ENCODE data around the gene CHMP5.

Gene CHMP5

DNA sequence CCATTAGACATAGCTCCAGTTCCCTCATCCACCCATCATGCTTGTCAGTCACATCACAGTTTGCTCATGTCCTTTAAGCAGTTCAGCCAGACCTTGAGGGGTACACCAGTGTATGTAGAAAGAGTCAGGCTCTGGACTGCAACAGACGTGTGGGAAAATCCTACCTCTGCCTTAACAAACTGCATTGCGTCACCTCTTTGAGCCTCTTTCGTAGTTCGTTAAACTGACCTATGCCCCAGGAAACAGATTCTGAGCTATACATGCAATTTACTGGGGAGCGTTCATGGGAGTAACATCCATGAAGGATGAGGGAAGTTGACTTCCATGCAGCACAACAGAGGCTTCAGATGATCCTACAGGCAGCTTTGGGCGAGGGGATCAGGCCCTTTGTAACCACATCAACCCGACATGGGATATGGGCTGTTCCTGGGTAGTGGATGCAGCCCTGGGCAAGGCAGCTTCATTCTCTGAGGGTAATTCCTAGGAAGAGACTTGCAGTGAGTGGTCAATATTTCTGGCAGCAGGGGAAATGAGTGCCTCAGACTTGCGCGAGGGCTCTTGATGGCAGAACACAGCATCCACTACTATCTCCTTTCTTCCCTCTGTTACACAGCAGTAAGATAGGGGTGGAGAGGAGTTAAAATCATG lies 20.6 kb upstream of the CHMP5 start:
- no peak for DNase-seq

DNA sequence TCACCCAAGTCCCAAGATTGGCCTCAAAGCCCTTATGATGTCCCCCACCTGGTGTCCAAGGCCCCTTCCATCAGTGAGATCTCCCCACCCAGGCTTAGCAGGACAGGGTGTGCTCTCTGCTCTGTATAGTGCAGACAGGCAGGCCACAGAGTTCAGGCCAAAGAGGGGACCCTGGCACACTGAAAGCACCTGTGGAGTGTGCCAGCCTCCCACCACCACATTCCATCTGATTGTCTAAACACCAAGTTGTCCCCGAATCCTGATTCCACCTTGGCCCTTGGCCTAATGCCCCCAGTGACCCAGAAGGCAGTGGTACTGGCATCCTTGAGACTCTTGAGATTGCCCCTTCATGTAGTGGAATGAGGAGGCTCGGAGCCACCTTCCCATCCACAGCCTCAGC lies 19.5 kb upstream of the CHMP5 start:
- DNase-seq, result no peak

DNA sequence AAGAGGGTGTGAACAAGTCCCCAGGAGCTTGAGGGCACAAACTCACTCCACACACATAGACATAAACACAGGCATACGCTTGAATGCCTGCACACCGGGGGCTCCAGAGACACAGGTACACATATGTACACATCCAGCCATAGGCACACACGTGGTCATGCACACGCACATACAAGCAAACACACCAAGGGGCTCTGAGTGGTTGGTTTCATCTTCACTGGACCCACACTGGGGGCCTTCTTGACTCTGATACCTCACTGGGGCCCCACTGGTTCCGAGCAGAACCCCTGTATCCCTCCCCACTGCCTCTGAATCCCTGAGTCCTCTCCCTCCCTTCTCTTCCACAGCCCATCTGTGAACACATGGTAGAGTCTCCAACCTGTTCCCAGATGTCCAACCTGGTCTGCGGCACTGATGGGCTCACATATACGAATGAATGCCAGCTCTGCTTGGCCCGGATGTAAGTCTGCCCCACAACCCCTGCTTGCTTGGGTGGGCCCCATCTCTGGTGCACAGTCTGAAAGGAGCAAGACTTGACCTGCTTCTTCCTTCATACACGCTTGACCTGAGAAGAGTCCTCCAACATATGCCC lies 18.5 kb upstream of the CHMP5 start:
- no peak for DNase-seq

DNA sequence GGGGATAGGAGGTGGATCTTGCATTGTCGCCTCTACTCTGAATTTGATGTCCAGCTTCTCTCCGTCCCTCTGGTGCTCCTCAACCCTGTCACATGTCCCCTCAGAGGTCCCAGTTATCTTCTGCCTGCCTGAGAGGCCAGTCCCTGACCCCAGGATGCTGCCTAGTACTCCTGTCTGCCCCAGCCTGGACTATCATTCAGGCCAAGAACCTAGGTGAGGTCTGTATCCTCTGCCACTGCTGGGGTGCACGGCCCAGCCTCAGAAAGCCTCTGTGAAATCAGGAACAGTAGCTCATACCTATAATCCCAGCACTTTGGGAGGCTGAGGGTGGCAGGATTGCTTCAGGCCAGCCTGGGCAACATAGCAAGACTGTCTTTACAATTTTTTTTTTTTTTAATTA lies 16.2 kb upstream of the CHMP5 start:
- DNase-seq, result no peak

DNA sequence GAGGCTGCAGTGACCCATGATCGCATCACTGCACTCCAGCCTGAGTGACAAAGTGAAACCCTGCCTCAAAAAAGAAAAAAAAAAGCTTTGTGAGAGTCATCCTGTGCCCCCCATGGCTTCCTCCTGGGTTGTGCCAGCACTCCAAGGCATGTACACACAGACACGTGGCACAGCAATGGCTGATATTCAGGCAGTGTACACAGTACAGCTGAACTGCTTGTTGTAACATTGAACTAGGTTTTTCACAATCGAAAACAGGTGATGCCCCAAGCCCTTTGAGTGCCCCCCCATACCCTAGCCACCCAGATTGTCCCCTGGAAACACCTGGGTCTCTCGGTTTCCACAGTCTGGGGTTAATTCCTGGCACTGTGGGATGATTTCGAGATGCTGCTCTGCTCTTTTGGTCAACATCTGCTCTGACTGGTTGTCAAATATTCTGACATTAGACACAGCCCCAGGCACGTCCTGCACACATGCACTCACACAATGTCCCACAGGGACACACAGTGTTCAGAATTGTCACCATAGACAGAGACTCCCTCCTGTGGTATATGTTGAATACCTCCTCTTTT lies 15.7 kb upstream of the CHMP5 start:
- DNase-seq, result no peak

DNA sequence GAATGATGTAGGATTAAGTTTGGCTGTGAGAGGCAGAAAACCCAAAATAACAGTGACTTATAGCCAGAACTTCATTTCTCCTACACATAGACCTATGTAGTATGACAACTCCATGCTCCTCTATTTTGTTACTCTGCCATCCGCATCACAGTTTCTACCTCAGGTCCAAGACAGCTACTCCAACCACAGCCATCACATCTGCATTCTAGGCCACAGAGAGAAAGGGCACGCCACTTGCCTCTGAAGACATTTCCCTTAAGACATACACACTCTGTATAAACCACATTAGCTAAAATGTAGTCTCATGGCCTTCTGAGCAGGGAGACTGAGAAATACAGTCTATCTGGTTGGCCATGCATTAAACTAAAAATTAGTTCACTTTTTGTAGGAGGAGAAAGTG lies 14.9 kb upstream of the CHMP5 start:
- no peak for DNase-seq

DNA sequence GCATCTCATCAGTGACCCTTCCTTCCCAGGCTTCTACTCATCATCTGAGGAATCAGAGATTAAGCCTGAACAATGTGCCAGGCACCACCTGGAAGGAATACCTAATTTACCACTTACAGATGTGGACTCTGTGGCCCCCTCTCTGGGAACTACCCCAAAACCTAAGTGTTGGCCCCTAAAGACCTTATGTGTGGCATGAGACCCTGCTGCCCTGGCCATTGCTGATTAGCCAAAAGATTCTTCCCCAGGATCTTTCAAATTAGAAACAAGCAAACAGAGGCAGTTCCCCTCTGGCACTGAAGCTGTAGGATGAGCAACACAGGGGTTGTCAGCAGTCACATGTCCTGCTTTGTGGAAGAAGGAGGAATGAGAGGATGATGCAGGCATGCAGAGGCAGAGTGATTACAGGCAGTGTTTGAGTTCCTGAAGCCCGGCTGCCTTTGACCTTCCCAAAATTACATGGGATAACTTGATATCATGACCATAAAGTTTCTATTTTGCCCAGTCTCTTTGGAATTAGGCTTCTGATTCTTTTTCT lies 14.3 kb upstream of the CHMP5 start:
- DNase-seq, result no peak

DNA sequence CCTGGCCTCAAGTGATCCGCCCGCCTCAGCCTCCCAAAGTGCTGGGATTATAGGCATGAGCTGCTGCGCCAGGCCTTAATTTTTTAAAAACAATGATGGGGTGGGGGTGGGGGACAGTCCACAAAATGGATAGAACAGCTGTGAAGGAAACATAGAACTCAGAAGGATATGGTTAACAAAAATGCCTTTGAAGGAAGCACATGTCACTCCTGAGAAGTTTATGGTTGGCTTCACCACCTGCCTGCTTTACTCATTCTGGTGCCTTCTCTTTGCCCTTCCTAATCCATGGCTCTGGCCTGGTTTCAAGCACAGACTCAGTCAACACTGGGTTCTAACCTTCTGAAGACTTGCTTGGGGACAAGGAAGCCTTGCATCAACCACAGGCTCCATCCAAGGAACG lies 10.6 kb upstream of the CHMP5 start:
- DNase-seq, result no peak

DNA sequence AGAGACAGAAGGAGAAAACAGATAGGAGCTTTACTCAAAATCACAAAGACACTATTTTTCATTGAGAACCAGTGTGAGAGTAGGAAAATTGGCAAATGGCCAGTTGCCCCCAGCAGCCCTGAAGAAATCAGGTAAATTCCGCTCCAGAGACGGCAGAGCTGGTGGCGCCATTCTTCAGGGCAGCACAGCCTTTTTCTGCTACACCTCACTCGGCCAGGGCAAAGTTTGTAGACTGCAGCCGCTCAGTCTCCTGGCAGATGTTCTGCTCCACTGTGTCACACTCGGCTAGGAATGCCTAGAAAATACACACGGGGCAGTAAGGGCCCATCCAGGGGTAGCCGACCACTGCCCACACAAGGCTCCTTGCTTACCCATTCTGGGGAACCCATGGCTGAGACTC lies 9.8 kb upstream of the CHMP5 start:
- no peak for DNase-seq

DNA sequence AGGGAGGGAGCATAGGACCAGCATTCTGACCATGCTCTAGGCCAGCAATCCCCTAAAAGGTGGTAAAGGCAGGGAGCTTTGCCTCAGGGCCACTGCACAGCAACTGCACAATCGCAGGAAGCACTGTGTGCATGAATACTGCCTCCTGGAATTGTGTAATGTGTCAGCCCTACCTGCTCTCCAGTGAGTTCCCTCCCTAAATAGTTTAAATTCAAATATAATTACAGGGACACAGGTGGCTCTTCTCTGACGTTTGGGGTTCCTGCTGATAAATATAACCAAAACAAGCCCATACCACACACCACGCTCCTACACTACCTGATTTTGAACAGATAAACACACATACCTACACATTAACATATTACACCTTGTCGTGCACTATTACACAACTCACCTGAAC lies 9.4 kb upstream of the CHMP5 start:
- DNase-seq, result no peak

DNA sequence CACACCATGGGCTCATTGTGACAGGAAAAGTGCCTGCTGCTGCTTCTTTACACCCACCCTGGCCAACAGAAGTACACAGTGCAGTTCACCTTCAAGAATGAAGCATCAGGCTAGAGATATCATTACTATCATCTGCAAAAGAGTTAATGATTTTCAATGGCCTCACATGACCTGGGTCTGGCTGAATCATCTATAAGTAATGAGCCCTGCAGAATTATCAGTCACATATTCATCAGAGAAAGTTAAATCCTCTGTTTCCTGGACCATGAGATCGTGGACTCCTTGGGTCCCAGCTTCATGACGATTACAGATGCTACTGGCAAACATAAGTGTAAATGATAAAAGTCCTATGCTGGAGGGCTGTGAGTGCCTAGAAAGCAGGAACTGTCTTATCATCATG lies 8.6 kb upstream of the CHMP5 start:
- DNase-seq, result no peak

DNA sequence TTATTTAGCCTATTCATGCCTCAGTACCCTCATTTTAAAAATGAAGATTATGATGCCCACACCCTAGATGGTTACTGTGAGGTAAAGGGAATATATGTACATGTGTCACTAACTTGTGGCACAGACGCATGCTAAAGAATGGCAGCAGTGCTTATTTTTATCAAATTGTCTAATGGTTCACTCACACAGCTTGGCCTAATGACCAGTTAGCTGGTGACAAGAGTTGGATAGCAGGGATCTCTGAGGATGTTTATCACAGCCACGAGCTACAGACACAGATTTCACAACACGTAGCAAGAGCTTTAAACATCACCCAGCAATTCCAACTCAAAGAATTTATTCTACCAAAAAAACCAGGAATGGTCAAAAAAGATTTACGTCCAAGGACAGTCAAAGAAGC lies 7.6 kb upstream of the CHMP5 start:
- no peak for DNase-seq

DNA sequence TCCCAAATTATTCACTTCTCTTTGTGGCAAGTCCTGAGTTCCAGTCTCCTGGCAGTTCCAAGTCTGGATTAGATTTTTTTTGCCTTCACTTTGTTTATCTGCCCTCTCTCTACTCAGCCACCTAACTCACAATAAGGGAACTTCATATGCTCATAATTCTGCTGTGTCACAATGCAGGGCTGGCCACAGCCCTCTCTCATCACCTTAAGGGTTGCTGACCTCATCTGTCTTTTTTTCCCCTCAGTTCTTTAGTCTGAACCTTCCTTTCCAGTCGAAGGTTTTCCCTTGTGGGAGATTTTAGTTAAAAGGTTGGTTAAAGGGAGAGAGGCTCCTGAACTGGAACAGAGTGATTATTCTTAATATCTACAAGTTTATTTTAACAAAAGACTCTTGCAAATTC lies 4.5 kb upstream of the CHMP5 start:
- no peak for DNase-seq

DNA sequence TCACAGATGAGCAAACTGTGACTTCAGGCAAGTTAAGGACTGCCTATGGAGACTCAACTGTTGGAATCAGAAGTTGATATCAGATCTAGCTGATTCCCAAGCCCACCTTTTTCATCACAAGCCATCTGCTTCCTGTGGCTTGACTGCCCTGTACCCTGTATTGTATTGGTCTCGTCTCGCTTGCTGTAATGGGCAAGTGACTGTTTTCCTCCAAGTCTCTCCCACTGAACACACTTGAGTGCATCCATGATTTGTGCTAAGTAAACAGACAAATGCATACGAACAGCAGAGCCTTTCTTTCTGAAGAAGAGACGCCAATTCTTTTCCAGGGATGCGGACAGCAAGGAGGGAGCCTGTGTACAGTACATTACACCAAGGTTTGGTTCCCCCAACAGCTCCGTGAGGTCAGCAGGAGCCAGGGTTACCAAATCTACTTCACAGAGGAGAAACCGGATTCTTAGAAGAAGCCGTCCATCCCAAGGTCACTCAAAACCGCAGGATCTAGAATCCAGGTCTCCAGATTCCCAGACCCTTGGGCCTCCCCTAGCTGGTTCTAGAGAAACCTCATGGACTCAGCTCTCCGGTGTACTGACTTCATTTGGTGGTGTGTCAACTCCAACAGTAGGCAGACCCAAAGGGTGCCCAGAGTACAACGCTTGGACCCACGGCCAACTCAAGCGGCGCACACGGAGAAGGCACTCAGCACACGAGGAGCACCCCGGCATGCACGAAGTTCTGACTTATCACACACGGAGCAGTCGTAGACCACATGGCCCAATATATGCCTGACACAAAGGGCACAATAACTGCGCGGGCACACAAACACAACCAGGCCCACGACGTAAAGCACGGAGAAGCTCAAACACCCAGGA lies 1.5 kb upstream of the CHMP5 start:
- no peak for DNase-seq

DNA sequence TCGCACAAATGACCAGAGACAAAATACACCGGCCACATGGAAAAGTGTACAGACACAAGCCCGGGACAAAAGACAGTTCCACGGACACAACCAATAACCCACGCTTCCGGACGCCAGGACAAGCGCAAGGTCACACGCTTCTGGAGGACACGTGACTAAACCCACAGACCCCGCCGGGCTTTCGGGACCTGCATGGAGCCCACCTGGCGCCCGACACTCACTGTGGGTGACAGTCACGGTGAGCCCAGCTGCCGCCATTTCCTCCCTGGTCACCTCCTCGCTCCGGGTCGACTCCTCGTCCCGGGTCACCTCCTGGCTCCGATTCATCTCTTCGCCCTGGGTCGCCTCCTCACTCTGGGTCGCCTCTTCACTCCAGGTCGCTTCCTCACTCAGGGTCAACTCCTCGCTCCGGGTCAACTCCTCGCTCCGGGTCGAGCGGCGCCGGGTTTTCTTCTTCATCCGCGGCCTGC lies 811 bp upstream of the CHMP5 start:
- peak; percentile 32 for DNase-seq

DNA sequence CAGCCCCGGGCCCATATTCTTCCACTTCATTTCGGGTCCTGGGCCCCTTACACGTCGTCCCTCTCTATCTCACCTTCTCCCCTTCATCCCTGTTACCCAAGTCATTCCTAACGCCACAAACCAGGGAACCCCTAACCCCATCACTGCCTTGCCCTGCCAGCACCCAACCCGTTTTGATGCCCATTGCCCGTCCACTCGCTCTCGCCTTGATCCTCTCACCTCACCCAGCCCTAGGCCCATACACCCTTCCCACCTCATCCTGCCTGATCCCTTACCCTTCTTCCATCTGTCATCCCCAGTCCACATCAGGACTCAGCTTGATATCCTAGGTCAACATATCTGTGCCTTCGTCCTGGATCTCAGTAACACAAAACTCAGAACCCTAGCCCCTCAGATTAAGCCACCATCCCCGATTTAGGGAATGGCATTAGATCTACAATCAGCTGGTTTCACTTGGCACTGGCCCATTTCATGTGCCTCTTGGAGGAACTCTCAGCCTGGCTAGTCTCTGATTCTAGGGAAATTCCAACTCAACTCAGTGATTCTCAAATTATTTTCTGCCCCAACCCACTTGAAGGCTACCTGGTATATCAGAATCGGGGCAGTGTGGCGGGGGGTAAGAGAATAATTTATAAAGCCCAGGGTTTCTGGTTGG lies 489 bp downstream of the CHMP5 start:
- no peak for DNase-seq

DNA sequence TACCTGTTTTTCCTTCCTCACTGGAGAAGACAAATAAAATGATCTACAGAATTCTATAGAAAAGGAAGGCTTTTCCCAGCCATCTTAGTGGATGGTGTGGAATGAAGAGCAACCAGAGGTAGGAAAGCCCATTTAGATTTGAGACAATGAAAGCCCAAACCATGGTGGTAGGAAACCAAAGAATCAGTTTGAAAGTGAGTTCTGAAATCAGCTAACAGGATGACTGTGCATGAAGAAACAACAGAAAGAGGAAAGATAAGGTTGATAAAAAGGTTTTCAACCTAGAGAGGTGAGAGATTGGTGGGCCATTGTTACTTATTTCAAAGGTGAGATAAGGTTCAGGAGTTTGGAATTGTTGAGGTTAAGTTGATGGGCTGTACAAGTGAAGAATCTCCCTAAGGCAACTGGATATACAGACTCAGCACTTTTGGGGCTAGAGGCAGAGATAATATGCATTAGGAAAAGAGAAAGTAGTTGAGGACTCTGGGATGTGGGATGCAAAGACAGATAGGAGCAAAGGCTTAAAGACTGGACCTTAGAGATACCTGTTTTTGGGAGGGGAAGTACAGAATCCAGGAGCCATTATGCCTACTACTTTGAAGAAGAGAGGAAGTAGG lies 2.4 kb downstream of the CHMP5 start:
- DNase-seq, result no peak

DNA sequence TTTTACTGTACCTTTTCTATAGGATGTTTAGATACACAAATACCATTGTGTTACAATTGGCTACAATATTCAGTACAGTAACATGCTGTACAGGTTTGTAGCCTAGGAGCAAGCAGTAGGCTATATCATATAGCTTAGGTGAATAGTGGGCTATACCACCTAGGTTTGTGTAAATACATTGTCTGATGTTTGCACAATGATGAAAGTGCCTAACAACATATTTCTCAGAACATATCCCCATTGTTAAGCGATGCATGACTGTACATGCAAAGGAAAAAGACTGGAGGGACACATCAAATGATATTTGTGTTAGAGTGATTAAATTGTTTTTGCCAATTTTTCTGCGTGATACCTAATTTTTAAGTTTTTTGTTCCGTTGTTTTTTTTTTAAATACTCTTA lies 5.3 kb downstream of the CHMP5 start:
- DNase-seq, result no peak

DNA sequence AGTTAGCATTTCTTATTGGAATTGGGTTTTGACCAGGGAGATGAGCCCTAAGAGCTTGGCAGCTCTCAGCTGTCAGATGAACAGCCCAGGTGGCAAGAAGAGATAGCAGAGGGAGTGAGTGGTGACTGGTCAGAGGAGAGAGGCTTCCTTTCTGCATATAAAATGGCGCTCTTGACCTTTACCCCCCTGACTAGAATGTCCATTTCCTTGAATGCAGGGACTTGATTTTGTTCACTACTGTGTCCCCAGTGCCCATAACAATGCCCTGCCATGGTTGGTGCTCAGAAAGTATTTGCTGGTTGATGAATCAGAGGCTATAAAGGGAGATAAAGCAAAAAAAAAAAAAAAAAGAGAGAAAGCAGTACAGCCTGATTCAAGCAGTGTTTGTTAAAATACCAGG lies 7.2 kb downstream of the CHMP5 start:
- no peak for DNase-seq

DNA sequence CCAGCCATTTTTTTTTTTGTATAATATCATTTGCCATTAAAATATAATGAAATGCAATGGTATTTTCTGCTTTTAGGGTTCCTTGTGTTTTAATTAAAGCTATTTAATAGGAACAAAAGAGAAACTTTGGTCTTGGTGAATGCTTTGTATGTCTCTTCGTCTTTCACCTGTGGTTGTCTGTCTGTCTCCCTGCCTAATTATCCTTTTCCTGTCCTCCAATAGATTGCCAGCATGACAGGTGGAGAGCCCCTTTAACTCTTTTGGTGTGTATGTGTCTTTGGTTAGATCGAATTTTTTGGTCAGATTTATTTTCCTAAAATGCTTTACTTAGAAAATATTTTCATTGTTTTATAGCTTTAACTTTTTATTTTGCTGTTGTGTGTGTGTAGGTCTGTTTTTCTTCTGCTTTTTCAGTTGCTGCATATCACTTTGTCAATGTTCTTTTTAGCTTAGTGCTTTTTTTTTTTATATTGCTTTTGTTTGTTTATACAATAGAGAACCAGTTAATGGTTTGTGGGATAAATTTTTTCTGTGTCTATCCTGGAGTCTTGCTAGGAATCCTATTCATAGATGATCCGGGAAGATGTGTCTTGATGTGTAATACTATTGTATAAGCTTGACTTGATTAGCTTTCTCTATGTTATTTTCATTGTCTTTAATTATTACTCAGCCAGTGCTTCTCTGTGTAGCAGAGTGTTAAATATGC lies 8.6 kb downstream of the CHMP5 start:
- no peak for DNase-seq

DNA sequence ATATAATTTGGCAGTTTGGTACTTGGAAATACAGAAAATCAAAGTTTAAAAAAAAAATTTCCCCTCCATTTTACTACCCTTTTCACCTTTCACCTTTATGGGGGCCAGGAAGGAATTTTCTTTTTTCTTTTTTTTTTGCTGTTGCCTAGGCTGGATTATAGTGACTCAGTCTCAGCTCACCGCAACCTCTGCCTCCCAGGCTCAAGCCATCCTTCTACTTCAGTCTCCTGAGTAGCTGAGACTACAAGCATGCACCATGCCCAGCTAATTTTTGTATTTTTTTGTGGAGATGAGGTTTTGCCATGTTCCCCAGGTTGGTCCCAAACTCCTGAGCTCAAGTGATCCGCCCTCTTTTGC lies 9.1 kb downstream of the CHMP5 start:
- DNase-seq, result no peak

DNA sequence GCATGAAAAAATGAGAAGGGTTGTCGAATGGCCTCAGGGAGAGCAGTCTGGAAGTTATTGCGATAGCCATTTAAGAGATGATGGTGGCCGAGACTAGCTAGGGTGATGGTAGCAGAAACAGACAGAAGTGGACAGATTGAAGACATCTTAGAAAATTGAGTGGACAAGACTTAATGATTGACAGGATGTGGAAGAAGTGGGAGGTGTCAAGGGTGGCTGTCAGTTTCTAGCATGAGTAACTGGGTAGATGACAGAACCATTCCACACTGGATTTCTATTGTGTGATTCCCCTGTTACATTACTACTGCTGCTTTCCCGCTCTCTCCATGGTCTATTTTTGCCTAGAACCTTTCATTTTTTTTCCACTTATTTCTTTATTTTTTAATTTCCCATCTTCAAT lies 12.6 kb downstream of the CHMP5 start:
- DNase-seq, result no peak

All from effector CD8-positive, alpha-beta T cell (primary cell).